SK-N-MC (cell line): Measurements from ENCODE around the gene MTCP1.

Source experiments
- DNase-seq: peaks from one replicate; pipeline ENCODE4 v3.0.0-alpha.2; 2011; ENCODE audit warnings: low read depth, low spot score
- H3K27ac ChIP-seq: fragments of 200-600 bp; sonication (generic); 2 replicates; pipeline ENCODE4 v1.5.1; 2016; ENCODE audit warnings: mixed run types
- H3K36me3 ChIP-seq: fragments of 200-600 bp; sonication (generic); 2 replicates; pipeline ENCODE4 v1.6.1; 2017; ENCODE audit warnings: antibody characterized with exemption, low read length, mixed read lengths; ENCODE audit not compliant: insufficient read depth
- H3K4me3 ChIP-seq: fragments of 200-600 bp; sonication (generic); 2 replicates; pipeline ENCODE4 v1.5.1; 2016
- H3K9ac ChIP-seq: fragments of 200-600 bp; sonication (generic); 2 replicates; pipeline ENCODE4 v1.8.0; 2017; ENCODE audit warnings: mixed run types, mixed read lengths; ENCODE audit not compliant: insufficient read length
- H3K9me3 ChIP-seq: fragments of 200-600 bp; sonication (generic); 2 replicates; pipeline ENCODE4 v1.6.1; 2017; ENCODE audit warnings: low read depth, mild to moderate bottlenecking, antibody characterized with exemption, low read length, moderate library complexity, mixed read lengths
- EZH2 ChIP-seq: fragments of 200-600 bp; sonication (generic); IDR thresholded peaks from one replicate; pipeline ENCODE4 v1.6.1; 2017; ENCODE audit warnings: antibody characterized with exemption
- FOXP2 ChIP-seq: optimal IDR thresholded peaks from 2 replicates; pipeline ENCODE3; 2011; ENCODE audit warnings: mild to moderate bottlenecking, moderate library complexity; ENCODE audit not compliant: insufficient read depth; ENCODE audit errors: extremely low read length, control extremely low read depth
- POLR2AphosphoS5 ChIP-seq: IDR thresholded peaks from 2 replicates; pipeline ENCODE4 v1.6.1; 2012; ENCODE audit warnings: mild to moderate bottlenecking, low read depth, low read length, borderline replicate concordance

Gene MTCP1

DNA sequence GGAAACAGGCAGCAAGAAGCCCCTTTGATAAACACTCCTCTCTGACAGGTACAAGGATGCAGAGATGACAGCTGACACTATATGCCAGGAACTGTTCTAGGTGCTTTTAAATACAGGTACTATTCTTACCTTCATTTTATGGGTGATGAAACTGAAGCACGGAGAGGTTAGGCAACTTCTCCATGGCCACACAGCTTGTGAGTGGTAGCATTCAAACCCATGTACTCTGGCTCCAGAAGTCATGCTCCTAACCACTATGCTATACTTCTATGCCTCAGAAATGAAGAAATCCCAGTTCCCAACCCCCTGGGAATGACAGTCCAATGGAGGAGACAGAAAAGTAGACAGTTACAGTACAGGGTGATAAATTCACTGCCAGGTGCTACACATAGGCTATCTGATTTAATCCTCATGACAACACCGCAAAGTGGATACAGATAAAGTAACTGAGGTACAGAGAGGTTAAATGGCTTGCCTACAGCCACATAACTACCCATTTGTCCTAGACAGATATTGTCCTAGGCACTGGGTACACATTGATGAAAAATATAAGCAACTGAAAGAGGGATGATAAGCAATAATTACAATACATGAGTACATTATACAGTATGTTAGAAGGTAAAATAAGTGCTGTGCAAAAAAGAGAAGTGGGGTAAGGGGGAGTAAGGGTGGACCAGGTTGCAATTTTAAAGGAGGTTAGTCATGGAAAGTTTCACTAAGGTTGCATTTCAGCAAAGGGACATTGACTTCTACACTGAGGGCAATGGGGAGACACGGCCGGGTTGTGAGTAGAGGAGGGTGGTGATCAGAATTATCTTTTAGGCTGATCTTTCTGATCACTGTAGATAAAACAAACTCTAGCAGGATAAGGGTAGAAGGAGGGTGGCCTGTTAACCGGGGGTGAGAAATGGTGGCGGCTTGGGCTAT, 46.8 kb downstream of the MTCP1 start:
- H3K9me3 ChIP-seq, result no peaks in the 10 kb centered on the region
- H3K4me3 ChIP-seq, result no peak overlapping the region
- TF ChIP-seq EZH2 (no peak), POLR2AphosphoS5 (no peak), FOXP2 (no peak)
- no peak overlapping the region for H3K9ac ChIP-seq
- H3K36me3 ChIP-seq, result no peaks in the 10 kb centered on the region
- no peak overlapping the region for H3K27ac ChIP-seq
- no peak for DNase-seq

DNA sequence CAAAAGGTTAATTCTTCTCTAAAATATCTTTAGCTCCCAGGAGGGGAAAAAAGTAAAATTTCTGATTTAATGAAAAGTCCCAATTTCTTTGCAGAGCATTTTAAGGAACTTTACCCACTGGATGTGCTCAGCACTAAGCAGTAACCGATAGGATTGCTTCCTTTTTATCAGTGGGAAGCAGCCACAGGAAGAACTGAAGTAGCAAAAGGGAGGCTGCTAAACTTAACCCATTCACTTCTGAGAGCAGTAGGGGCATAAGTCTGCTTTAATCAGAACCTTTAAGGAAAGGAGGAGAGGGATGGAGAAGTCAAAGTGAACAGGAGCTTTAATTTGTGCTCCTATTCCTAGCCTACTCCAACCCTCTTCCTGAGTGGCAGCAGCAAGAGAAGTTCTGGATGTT, 48.4 kb downstream of the MTCP1 start, which contains the start of gene F8:
Gene F8, minus strand, starts transcription at position 139 of the 400 bp plus-strand sequence. CDS start 171 bp downstream, outside the sequence.
- TF ChIP-seq FOXP2 (no peak), POLR2AphosphoS5 (no peak), EZH2 (no peak)
- H3K27ac ChIP-seq, result no peak within 1 kb of the TSS
- no peak within 1 kb of the TSS for H3K9ac ChIP-seq
- no peaks in the 10 kb centered on the region for H3K36me3 ChIP-seq
- no peaks in the 10 kb centered on the region for H3K9me3 ChIP-seq
- H3K4me3 ChIP-seq, result no peak within 1 kb of the TSS
- no peak for DNase-seq

- H3K9ac ChIP-seq, result no peak overlapping the region
- no peaks in the 10 kb centered on the region for H3K36me3 ChIP-seq
- TF ChIP-seq FOXP2 (no peak), POLR2AphosphoS5 (no peak), EZH2 (no peak)
- no peaks in the 10 kb centered on the region for H3K9me3 ChIP-seq
- H3K4me3 ChIP-seq, result no peak overlapping the region
- no peak for DNase-seq
- no peak overlapping the region for H3K27ac ChIP-seq
Observed at GRCh38 chrX:155020591-155020990, 50.3 kb downstream of the MTCP1 start.
